ENCODE data around the gene KDELR3.
A peak's percentile ranks its signal among the peaks of the same experiment; 100 is the strongest.

The KDELR3 gene

GRCh38 chr22:38454353-38455075, 13.4 kb upstream of the KDELR3 start (continued):
- TF ChIP-seq ZNF155 (tag by site-specific recombination; IDR thresholded peaks at IDR 0.05) (no peak), ZNF221 (tag by site-specific recombination; IDR thresholded peaks at IDR 0.05; ENCODE audit: borderline replicate concordance) (no peak), ZNF433 (tag by site-specific recombination; IDR thresholded peaks at IDR 0.05; ENCODE audit: low read depth) (no peak), ZNF311 (tag by site-specific recombination; IDR thresholded peaks at IDR 0.05; ENCODE audit: borderline replicate concordance) (no peak), ZNF266 (tag by site-specific recombination; IDR thresholded peaks at IDR 0.05; ENCODE audit: low read depth) (no peak), ZBTB48 (tag by site-specific recombination; IDR thresholded peaks at IDR 0.05) (no peak), ZNF571 (tag by site-specific recombination; IDR thresholded peaks at IDR 0.05) (no peak), ATF2 (tag by site-specific recombination; IDR thresholded peaks at IDR 0.05; ENCODE audit: low read depth) (no peak), ZNF416 (tag by site-specific recombination; IDR thresholded peaks at IDR 0.05) (no peak), ZIC2 (tag by site-specific recombination; IDR thresholded peaks at IDR 0.05) (no peak), ZFP3 (tag by site-specific recombination; IDR thresholded peaks at IDR 0.05; ENCODE audit: low read depth) (no peak), ZNF423 (tag by site-specific recombination; IDR thresholded peaks at IDR 0.05) (no peak), KLF17 (tag by site-specific recombination; IDR thresholded peaks at IDR 0.05) (peak; percentile 72; the same call in 1 of the 2 replicates), ZNF133 (tag by site-specific recombination; IDR thresholded peaks at IDR 0.05) (no peak), BCL11A (tag by site-specific recombination; IDR thresholded peaks at IDR 0.05; ENCODE audit: low read depth) (peak; percentile 72; the same call in 1 of the 2 replicates), ZNF202 (tag by site-specific recombination; IDR thresholded peaks at IDR 0.05; ENCODE audit: borderline replicate concordance) (no peak), ZNF768 (tag by site-specific recombination; IDR thresholded peaks at IDR 0.05) (no peak), GFI1B (tag by site-specific recombination; IDR thresholded peaks at IDR 0.05) (no peak), ZNF670 (tag by site-specific recombination; IDR thresholded peaks at IDR 0.05; ENCODE audit: low read depth) (no peak), TRIM28 (IDR thresholded peaks at IDR 0.05; ENCODE audit: borderline replicate concordance, low read length) (no peak), ZNF350 (tag by site-specific recombination; IDR thresholded peaks at IDR 0.05) (no peak)
- TF ChIP-seq, protein P1, sequence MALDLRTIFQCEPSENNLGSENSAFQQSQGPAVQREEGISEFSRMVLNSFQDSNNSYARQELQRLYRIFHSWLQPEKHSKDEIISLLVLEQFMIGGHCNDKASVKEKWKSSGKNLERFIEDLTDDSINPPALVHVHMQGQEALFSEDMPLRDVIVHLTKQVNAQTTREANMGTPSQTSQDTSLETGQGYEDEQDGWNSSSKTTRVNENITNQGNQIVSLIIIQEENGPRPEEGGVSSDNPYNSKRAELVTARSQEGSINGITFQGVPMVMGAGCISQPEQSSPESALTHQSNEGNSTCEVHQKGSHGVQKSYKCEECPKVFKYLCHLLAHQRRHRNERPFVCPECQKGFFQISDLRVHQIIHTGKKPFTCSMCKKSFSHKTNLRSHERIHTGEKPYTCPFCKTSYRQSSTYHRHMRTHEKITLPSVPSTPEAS (tag by site-specific recombination; IDR thresholded peaks at IDR 0.05): no peak
- TF ChIP-seq, protein P2, sequence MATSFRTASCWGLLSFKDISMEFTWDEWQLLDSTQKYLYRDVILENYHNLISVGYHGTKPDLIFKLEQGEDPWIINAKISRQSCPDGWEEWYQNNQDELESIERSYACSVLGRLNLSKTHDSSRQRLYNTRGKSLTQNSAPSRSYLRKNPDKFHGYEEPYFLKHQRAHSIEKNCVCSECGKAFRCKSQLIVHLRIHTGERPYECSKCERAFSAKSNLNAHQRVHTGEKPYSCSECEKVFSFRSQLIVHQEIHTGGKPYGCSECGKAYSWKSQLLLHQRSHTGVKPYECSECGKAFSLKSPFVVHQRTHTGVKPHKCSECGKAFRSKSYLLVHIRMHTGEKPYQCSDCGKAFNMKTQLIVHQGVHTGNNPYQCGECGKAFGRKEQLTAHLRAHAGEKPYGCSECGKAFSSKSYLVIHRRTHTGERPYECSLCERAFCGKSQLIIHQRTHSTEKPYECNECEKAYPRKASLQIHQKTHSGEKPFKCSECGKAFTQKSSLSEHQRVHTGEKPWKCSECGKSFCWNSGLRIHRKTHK (tag by site-specific recombination; IDR thresholded peaks at IDR 0.05): no peak
- TF ChIP-seq, protein P3, sequence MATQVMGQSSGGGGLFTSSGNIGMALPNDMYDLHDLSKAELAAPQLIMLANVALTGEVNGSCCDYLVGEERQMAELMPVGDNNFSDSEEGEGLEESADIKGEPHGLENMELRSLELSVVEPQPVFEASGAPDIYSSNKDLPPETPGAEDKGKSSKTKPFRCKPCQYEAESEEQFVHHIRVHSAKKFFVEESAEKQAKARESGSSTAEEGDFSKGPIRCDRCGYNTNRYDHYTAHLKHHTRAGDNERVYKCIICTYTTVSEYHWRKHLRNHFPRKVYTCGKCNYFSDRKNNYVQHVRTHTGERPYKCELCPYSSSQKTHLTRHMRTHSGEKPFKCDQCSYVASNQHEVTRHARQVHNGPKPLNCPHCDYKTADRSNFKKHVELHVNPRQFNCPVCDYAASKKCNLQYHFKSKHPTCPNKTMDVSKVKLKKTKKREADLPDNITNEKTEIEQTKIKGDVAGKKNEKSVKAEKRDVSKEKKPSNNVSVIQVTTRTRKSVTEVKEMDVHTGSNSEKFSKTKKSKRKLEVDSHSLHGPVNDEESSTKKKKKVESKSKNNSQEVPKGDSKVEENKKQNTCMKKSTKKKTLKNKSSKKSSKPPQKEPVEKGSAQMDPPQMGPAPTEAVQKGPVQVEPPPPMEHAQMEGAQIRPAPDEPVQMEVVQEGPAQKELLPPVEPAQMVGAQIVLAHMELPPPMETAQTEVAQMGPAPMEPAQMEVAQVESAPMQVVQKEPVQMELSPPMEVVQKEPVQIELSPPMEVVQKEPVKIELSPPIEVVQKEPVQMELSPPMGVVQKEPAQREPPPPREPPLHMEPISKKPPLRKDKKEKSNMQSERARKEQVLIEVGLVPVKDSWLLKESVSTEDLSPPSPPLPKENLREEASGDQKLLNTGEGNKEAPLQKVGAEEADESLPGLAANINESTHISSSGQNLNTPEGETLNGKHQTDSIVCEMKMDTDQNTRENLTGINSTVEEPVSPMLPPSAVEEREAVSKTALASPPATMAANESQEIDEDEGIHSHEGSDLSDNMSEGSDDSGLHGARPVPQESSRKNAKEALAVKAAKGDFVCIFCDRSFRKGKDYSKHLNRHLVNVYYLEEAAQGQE (tag by site-specific recombination; IDR thresholded peaks at IDR 0.05): no peak
- TF ChIP-seq, protein P4, sequence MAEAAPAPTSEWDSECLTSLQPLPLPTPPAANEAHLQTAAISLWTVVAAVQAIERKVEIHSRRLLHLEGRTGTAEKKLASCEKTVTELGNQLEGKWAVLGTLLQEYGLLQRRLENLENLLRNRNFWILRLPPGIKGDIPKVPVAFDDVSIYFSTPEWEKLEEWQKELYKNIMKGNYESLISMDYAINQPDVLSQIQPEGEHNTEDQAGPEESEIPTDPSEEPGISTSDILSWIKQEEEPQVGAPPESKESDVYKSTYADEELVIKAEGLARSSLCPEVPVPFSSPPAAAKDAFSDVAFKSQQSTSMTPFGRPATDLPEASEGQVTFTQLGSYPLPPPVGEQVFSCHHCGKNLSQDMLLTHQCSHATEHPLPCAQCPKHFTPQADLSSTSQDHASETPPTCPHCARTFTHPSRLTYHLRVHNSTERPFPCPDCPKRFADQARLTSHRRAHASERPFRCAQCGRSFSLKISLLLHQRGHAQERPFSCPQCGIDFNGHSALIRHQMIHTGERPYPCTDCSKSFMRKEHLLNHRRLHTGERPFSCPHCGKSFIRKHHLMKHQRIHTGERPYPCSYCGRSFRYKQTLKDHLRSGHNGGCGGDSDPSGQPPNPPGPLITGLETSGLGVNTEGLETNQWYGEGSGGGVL (tag by site-specific recombination; IDR thresholded peaks at IDR 0.05): no peak; the same call in 1 of the 2 replicates
- TF ChIP-seq, protein P5, sequence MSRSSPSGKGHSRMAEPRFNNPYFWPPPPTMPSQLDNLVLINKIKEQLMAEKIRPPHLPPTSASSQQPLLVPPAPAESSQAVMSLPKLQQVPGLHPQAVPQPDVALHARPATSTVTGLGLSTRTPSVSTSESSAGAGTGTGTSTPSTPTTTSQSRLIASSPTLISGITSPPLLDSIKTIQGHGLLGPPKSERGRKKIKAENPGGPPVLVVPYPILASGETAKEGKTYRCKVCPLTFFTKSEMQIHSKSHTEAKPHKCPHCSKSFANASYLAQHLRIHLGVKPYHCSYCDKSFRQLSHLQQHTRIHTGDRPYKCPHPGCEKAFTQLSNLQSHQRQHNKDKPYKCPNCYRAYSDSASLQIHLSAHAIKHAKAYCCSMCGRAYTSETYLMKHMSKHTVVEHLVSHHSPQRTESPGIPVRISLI (tag by site-specific recombination; IDR thresholded peaks at IDR 0.05): no peak
- TF ChIP-seq, protein P6, sequence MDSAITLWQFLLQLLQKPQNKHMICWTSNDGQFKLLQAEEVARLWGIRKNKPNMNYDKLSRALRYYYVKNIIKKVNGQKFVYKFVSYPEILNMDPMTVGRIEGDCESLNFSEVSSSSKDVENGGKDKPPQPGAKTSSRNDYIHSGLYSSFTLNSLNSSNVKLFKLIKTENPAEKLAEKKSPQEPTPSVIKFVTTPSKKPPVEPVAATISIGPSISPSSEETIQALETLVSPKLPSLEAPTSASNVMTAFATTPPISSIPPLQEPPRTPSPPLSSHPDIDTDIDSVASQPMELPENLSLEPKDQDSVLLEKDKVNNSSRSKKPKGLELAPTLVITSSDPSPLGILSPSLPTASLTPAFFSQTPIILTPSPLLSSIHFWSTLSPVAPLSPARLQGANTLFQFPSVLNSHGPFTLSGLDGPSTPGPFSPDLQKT (IDR thresholded peaks at IDR 0.05; ENCODE audit: borderline replicate concordance, low read depth, low read length): no peak

All from HEK293 (cell line).